Prostate gland (tissue), 2 donors: ENCODE measurements around the gene ATP5MK. TPM values are rescaled to one million over a fixed set of nuclear protein-coding genes. Genes with fewer than 3 reads are reported as not detected.
"Not testable (repeated sequence)": the region's sequence is repeated elsewhere in the genome, so short reads cannot be mapped to it uniquely, and the experiment has no call there.

Source experiments
- DNase-seq: peaks from one replicate; pipeline ENCODE4 v3.0.0-alpha.2; 2019; ENCODE audit warnings: low spot score
- H3K27ac ChIP-seq, 2 donors: fragments of 200-600 bp; sonication (generic); 2 replicates each; pipeline ENCODE4 v1.5.1; 2017 to 2019
- H3K27me3 ChIP-seq: fragments of 200-600 bp; sonication (generic); replicated peaks from 2 replicates; pipeline ENCODE4 v1.5.1; 2019; ENCODE audit not compliant: insufficient read depth
- H3K36me3 ChIP-seq, 2 donors: fragments of 200-600 bp; sonication (generic); 1 replicate in 1 of 2; 2 replicates in 1 of 2; pipeline versions ENCODE4 v1.5.1 to v1.8.1; 2017 to 2019
- H3K4me1 ChIP-seq: fragments of 200-600 bp; sonication (generic); replicated peaks from 2 replicates; pipeline ENCODE4 v1.5.1; 2019
- H3K4me3 ChIP-seq, 2 donors: fragments of 200-600 bp; sonication (generic); 2 replicates each; pipeline ENCODE4 v1.5.1; 2017 to 2019
- H3K9me3 ChIP-seq: fragments of 200-600 bp; sonication (generic); 2 replicates; pipeline ENCODE4 v1.5.1; 2017
- POLR2A ChIP-seq: fragments of 450-650 bp; IDR thresholded peaks from one replicate; pipeline ENCODE4 v1.6.1; 2016; ENCODE audit warnings: antibody characterized with exemption, mild to moderate bottlenecking
- POLR2AphosphoS5 ChIP-seq: sonication (generic); formaldehyde crosslinking; IDR thresholded peaks from one replicate; pipeline ENCODE4 v1.6.1; 2017; ENCODE audit warnings: antibody characterized with exemption
- WGBS: methylation state at CpG from one replicate; pipeline ENCODE4 v1.1.5; 2018; 5-methylcytosine and 5-hydroxymethylcytosine counted together
- intact Hi-C: fragments of 100-400 bp; cut with DNase I; formaldehyde crosslinking; loops from one replicate; pipeline ENCODE4 v1.14.2; 2022
- total RNA-seq, 2 donors: library from RNA; depleted of rRNA; stranded (reverse); fragments of >200 nt; gene quantifications; one replicate each; pipeline ENCODE4 v1.1.0, GENCODE V29; 2016
- TF ChIP-seq, protein P1 (sequence below), 4 experiments: fragments of 200-600 bp in 2 of 4; fragments of 450-650 bp in 2 of 4; sonication (generic) in 2 of 4; IDR thresholded peaks; 1 replicate in 3 of 4; 2 replicates in 1 of 4; pipeline ENCODE4 v1.5.1; 2016 to 2019; ENCODE audit warnings: antibody characterized with exemption in 4 of 4, mild to moderate bottlenecking in 2 of 4, moderate library complexity in 2 of 4

The ATP5MK gene
- total RNA-seq, 2 donors from 2014 or later: 206 to 234 TPM

GRCh38 chr10:103423748-103424147, 27.5 kb upstream of the ATP5MK start:
- intact Hi-C loops: no loop called here
- DNase-seq: no peak
- TF ChIP-seq POLR2A: no peak
- TF ChIP-seq POLR2AphosphoS5: no peak
- 86% methylated on average over 5 of the region's 5 CpGs for WGBS
- Histone ChIP-seq H3K4me3 (no peak overlapping the region), H3K4me1 (no peaks in the 10 kb centered on the region), H3K36me3 (peaks cover 8 to 31% of the 10 kb centered on the region in 2 donors), H3K27me3 (no peaks in the 10 kb centered on the region), H3K27ac (no peak overlapping the region), H3K9me3 (no peaks in the 10 kb centered on the region)

DNA sequence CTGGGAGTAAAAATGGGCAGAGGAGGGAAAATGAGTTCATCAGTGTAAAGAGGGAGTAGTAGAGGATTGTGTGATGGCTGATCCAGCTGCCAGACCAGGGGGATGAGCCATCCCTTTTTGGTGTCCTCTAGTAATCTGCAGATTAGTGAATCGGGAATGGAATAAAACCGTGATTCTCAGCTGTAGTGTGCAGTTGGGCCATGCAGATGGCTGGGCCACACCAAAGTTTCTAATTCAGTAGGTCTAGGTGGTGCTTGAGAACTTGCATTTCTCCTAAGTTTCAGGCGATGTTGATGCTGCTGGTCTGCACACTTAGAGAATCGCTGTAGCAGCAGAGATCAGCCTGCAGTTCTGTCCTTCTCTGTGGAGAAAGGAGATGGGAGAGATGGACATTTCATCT, 22.8 kb upstream of the ATP5MK start:
- Histone ChIP-seq H3K36me3 (peaks cover 15 to 40% of the 10 kb centered on the region in 2 donors), H3K4me1 (no peaks in the 10 kb centered on the region), H3K27ac (no peak overlapping the region), H3K27me3 (no peaks in the 10 kb centered on the region), H3K4me3 (no peak overlapping the region), H3K9me3 (no peaks in the 10 kb centered on the region)
- 91% methylated on average over 4 of the region's 4 CpGs for WGBS
- intact Hi-C loops: loop anchor here (5.0 kb wide), 1 partner anchor 173 kb away; no protein-coding TSS in a partner anchor
- no peak for DNase-seq
- TF ChIP-seq, protein P1, sequence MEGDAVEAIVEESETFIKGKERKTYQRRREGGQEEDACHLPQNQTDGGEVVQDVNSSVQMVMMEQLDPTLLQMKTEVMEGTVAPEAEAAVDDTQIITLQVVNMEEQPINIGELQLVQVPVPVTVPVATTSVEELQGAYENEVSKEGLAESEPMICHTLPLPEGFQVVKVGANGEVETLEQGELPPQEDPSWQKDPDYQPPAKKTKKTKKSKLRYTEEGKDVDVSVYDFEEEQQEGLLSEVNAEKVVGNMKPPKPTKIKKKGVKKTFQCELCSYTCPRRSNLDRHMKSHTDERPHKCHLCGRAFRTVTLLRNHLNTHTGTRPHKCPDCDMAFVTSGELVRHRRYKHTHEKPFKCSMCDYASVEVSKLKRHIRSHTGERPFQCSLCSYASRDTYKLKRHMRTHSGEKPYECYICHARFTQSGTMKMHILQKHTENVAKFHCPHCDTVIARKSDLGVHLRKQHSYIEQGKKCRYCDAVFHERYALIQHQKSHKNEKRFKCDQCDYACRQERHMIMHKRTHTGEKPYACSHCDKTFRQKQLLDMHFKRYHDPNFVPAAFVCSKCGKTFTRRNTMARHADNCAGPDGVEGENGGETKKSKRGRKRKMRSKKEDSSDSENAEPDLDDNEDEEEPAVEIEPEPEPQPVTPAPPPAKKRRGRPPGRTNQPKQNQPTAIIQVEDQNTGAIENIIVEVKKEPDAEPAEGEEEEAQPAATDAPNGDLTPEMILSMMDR (IDR thresholded peaks at IDR 0.05): no peak
- TF ChIP-seq POLR2AphosphoS5 (no peak), POLR2A (no peak)

- intact Hi-C loops: loop anchor here (1.0 to 5.0 kb wide), 2 partner anchors 65 to 175 kb away; no protein-coding TSS in a partner anchor
- peaks cover 29 to 32% of the 10 kb centered on the region in 2 donors for H3K36me3 ChIP-seq
- H3K9me3 ChIP-seq: no peaks in the 10 kb centered on the region
- no peak overlapping the region for H3K4me3 ChIP-seq
- no peak for TF ChIP-seq POLR2AphosphoS5
- TF ChIP-seq, protein P1 (IDR thresholded peaks at IDR 0.05): no peak
- no peak for TF ChIP-seq POLR2A
- H3K27ac ChIP-seq: no peak overlapping the region
- H3K27me3 ChIP-seq: no peaks in the 10 kb centered on the region
- DNase-seq: no peak
- 84% methylated on average over 5 of the region's 5 CpGs for WGBS
- H3K4me1 ChIP-seq: no peaks in the 10 kb centered on the region
Measured at GRCh38 chr10:103417601-103418000, 21.3 kb upstream of the ATP5MK start.

GRCh38 chr10:103417148-103417469, 20.8 kb upstream of the ATP5MK start:
- intact Hi-C loops: loop anchor here (1.0 to 5.0 kb wide), 2 partner anchors 65 to 175 kb away; no protein-coding TSS in a partner anchor
- 82% methylated on average over 5 of the region's 5 CpGs for WGBS
- not testable (repeated sequence) for H3K4me1 ChIP-seq, H3K4me3 ChIP-seq, H3K27me3 ChIP-seq, H3K27ac ChIP-seq, H3K9me3 ChIP-seq, DNase-seq
- H3K36me3 ChIP-seq: peaks cover 30 to 32% of the 10 kb centered on the region in 2 donors

- DNase-seq: peak; percentile 62
- Histone ChIP-seq H3K27ac (no peak overlapping the region), H3K4me1 (no peaks in the 10 kb centered on the region), H3K4me3 (no peak overlapping the region), H3K36me3 (peaks cover 30 to 32% of the 10 kb centered on the region in 2 donors), H3K27me3 (no peaks in the 10 kb centered on the region), H3K9me3 (no peaks in the 10 kb centered on the region)
- intact Hi-C loops: loop anchor here (1.0 to 5.0 kb wide), 2 partner anchors 66 to 176 kb away; no protein-coding TSS in a partner anchor
- TF ChIP-seq POLR2AphosphoS5: peak; percentile 6
- TF ChIP-seq, protein P1 (IDR thresholded peaks at IDR 0.05): peak in 3 of 4 experiments; percentile 65 to 74 (median 73)
- TF ChIP-seq POLR2A: no peak
- 36% methylated on average over 8 of the region's 8 CpGs for WGBS
Measured at GRCh38 chr10:103416436-103417147, 20.3 kb upstream of the ATP5MK start.

GRCh38 chr10:103415581-103415980, 19.3 kb upstream of the ATP5MK start:
- H3K9me3 ChIP-seq: no peaks in the 10 kb centered on the region
- 70% methylated on average over 8 of the region's 8 CpGs for WGBS
- no peaks in the 10 kb centered on the region for H3K27me3 ChIP-seq
- H3K27ac ChIP-seq: no peak overlapping the region
- no peak for DNase-seq
- no peak for TF ChIP-seq POLR2A
- TF ChIP-seq POLR2AphosphoS5: no peak
- TF ChIP-seq, protein P1 (IDR thresholded peaks at IDR 0.05): no peak
- H3K4me1 ChIP-seq: no peaks in the 10 kb centered on the region
- peaks cover 30 to 32% of the 10 kb centered on the region in 2 donors for H3K36me3 ChIP-seq
- no peak overlapping the region for H3K4me3 ChIP-seq
- intact Hi-C loops: loop anchor here (5.0 kb wide), 1 partner anchor 177 kb away; no protein-coding TSS in a partner anchor
